Measurements from ENCODE around the gene LRRN1.

- TF ChIP-seq CTCF (IDR thresholded peaks at IDR 0.05; ENCODE audit: insufficient read depth, low read length, poor library complexity, severe bottlenecking) (no peak), EZH2phosphoT487 (conservative IDR thresholded peaks at IDR 0.05; ENCODE audit: low read length) (no peak)
Measured at GRCh38 chr3:3778641-3779270, 20.5 kb upstream of the LRRN1 start.
